ENCODE data around the gene PLAC1.

The PLAC1 gene

GRCh38 chrX:134631426-134632346 lies 26.6 kb downstream of the PLAC1 start:
- no peak for DNase-seq

GRCh38 chrX:134628663-134629062 lies 29.6 kb downstream of the PLAC1 start:
- no peak for DNase-seq

DNA sequence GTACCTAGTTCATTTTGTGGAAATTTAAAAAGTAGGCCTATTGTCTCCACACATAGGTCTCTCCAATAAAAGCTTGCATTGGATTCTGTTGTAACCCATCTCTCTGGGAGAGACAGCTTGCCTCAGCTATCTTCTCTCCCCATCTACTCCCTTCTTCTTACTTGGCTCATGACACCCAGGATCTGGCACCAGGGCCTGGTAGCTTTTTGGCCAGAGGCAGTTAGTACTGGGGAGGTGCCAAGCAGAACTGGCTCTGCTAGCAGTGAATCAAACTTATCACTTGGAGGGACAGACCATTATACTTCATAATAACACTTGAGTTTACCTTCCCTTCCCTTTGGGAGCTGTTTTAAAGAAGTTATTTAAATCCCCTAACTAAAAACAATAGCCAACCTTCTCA lies 31.8 kb downstream of the PLAC1 start:
- no peak for DNase-seq

GRCh38 chrX:134625315-134625718 lies 33.0 kb downstream of the PLAC1 start:
- DNase-seq = no peak

GRCh38 chrX:134624046-134624430 lies 34.2 kb downstream of the PLAC1 start:
- no peak for DNase-seq

GRCh38 chrX:134623293-134624045 lies 34.8 kb downstream of the PLAC1 start:
- no peak for DNase-seq

DNA sequence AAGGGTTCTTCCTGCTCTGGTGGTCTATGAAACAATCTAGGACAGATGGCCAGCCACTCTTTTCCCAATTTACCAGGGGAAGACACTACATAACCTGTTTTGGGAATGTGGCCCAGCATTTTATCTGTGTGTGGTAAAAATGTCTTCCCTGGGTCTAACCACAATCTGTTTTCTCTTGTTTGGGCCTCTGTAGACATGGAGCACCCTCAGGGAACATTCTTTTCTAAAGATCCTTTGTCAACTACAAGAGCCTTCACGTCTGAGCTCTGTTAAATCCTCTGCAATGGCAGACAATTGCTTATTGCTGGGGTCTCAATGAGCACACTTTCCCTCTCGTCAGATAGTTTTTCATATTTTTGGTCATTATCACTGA lies 35.5 kb downstream of the PLAC1 start:
- DNase-seq = no peak

DNA sequence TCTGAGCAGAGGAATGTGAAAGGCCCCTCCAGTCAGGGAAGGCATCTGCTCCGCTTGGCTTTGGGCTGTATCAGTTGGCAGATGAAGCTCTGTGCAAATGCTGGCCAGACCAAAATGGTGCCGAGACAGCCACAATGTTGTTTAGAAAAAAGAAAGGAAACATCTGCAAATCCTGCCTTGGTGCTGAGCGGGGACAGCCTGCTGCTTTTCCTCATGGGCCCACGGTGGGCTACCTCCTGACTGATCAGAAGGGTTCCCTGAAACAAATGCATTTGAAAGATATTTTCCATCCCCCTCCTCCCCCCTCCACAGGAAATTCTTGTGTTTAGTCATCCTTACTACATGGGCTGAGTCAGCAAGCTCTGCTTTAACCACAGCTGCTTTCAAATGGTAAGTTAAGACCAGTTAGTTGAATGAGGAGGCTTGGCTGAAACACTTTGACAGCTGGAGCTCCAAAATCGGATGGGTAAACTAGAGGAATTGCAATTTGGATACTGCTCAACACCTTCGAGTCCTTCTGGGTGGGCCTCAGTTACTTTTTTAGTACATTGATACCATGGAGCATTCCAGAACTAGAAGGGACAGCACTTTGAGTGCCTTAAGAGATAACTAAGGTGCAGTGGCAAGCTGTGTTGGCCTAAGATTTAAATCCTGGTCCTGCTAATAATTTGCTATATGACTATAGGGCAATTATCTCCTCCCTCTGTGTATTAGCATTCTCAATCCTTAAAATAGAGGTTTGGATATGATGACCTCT lies 36.0 kb downstream of the PLAC1 start:
- no peak for DNase-seq

- DNase-seq = no peak
These were observed 38.4 kb downstream of the PLAC1 start for GRCh38 chrX:134619838-134620237.

DNA sequence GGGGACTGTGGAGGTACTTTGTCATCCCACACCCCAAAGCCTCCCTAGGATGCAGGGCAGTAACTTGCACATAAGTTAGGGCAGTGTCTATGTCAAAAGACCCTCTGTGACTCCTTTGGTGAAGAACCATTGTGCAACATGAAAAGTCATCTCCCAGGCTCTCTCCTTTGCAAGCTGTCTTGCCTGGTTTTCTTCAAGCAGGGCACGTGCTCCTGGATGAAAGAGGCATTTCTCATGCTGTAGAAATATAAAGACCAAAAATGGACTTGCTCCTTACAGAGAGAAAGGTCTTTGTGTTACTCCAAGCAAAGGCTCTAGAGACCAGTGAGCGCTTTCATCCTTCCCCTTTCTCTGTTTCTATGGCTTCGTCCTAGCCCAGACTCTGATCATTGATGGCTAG lies 44.9 kb downstream of the PLAC1 start:
- no peak for DNase-seq

GRCh38 chrX:134608153-134608552 lies 50.1 kb downstream of the PLAC1 start:
- no peak for DNase-seq

DNA sequence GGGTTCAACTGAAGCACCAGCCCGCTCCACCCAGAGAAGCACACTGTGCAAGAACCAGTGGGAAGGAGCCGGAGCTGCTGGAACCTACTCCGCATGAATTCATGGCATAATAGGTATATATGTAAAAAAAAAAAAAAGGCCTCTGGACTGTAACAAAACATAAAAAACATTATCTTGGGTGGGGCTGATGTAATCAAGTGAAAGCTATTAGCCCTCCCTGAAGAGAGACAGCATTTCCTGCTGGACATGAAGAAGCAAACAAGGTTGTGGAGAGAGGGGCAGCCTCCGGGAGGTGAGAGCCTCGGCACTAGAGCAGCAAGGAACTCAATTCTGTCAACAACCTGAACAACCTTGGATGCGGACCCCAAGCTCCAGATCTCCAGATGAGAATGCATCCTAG lies 50.7 kb downstream of the PLAC1 start:
- DNase-seq = no peak

DNA sequence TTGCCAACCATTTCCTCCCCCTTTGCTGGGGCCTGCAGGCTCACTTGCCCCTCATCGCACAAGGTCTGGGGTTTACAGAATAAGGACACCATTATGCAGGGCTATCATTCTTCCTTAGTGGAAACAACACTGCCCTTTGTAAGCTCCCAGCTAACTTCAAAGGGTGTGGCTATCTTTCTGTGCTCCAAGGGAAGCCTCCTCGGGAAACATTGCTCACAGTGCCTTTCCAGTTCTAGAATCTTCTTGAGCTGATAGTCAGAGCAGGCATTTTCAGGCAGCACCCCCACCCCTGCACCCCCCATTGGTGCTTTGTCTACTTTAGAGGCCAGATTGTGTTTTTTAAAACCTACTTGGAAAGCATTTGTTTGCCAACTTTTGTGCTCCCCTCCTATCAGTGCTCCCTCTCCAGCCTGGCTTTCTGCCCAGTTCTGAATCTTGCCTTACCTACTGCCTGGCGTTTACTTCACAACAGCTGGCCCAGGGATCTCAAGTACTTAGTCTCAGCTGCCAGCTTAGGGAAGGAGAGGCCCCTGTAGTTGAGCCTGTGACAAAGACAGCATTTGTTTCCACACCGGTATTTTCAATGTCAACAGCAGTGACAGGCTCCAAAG lies 53.5 kb downstream of the PLAC1 start:
- no peak for DNase-seq

DNA sequence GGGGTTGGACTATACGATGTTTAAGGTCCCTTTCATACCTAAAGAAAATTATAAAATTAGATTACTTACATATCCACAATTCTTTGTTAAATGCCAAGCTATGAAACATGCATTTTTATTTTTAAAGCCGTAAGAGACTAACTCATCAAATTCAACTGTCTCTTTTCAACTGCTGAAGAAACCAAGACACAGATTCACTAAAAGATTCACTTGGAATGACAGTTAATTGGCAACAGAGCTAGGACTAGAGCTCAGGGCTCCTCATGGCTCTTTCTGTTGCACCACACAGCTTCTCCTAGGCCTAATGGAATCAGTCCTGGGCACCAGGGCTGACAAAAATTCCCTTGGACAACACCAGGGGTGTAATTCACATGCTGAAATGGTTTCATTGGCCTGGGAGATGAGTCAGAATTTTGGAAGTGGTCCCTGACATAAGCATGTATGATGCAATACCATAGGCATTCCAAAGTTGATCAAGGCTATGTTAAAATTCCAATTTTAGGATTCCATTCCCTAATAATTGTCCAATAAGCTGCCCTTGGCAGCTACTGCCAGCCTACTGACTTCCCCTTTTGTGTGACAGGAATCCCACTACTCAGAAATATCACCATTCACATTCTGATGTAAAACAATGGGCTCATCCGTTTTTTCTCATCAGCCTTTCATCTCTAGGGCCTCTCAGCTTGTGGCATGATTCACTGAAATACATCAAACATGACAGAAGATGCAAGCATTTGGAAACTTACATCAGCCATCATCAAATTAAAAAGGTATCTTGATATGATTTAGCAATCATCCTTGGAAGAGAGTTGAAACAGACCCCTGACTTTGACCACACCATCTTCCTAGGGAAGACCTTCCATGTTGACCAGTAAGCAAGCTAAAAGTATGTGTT lies 54.2 kb downstream of the PLAC1 start:
- DNase-seq = no peak

- DNase-seq = no peak
These were observed 55.9 kb downstream of the PLAC1 start for GRCh38 chrX:134602410-134602809.

DNA sequence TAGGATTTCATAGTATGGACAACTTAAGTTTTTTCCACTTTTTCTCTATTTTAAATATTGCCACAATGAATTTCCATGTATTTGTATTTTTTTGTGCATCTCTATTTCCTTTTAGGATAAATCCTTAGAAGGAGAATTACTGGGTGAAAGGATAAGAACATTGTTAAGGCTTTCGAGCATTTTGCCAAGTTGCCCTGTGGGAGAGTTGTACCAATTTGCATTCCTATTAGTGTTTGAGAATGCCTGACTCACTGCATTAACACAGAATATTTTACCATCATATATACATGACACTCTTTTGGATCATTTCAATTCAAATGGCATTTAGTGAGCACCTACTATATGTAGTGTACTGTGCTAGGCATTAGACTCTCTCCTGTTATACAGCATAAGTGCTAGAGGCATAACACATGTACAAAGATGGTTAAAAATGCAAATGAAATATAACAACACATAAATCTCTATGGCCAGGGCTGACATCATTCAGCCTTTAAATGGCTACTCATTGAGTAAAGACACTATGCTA lies 57.0 kb downstream of the PLAC1 start:
- no peak for DNase-seq

DNA sequence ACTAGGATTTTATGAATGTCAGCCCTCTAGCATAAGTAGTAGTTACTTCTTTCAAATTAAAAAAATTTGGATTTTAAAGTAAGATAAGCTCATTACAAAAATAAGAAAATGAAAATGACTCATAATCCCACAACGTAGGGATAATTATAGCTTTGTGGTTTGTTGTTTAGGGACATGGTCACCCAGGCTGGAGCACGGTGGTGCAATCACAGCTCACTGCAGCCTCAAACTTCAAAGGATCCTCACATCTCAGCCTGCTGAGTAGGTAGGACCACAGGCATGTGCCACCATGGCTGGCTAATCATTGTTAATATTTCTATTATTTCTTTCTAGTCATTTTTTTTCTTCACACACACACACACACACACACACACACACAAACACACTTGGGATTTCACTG lies 57.6 kb downstream of the PLAC1 start:
- DNase-seq = no peak

GRCh38 chrX:134599184-134599914 lies 58.9 kb downstream of the PLAC1 start:
- no peak for DNase-seq

- DNase-seq = no peak
These were observed 66.0 kb downstream of the PLAC1 start for GRCh38 chrX:134592303-134592702.

- DNase-seq = no peak
These were observed 66.8 kb downstream of the PLAC1 start for GRCh38 chrX:134591502-134591901.
